ENCODE results near the gene EHD1.

EHD1 gene

GRCh38 chr11:64804346-64805210 lies 73.8 kb downstream of the EHD1 start:
- FAIRE-seq (no peak), DNase-seq (ENCODE audit: insufficient read length) (no peak)
- no peak for TF ChIP-seq POLR2A (IDR thresholded peaks at IDR 0.05; ENCODE audit: low read depth, low read length)
- no peak for TF ChIP-seq POLR2AphosphoS5 (IDR thresholded peaks at IDR 0.05; ENCODE audit: low read depth, low read length)
- no peak for TF ChIP-seq TAF1 (IDR thresholded peaks at IDR 0.05; ENCODE audit: borderline replicate concordance, low read depth, low read length)

- FAIRE-seq, result peak; percentile 44
Observed at GRCh38 chr11:64803846-64804345, 74.5 kb downstream of the EHD1 start.

GRCh38 chr11:64803158-64803845 lies 75.1 kb downstream of the EHD1 start, which contains the start of gene MAP4K2:
TSS of gene MAP4K2 (minus strand) at chr11:64803214. CDS start at chr11:64803149, 65 bp downstream.
- DNase-seq (ENCODE audit: insufficient read length) (peak; percentile 97), FAIRE-seq (peak; percentile 94)
- peak; percentile 53; the same call in 1 of the 2 replicates for TF ChIP-seq POLR2A (IDR thresholded peaks at IDR 0.05; ENCODE audit: low read depth, low read length)
- TF ChIP-seq TAF1 (IDR thresholded peaks at IDR 0.05; ENCODE audit: borderline replicate concordance, low read depth, low read length), result no peak
- 0 out of 2 replicates have a peak, but pooled peaks have one; percentile 22 for TF ChIP-seq POLR2AphosphoS5 (IDR thresholded peaks at IDR 0.05; ENCODE audit: low read depth, low read length)

More at GRCh38 chr11:64803846-64804345, 74.5 kb downstream of the EHD1 start:
- DNase-seq (ENCODE audit: insufficient read length), result no peak
- TF ChIP-seq POLR2AphosphoS5 (IDR thresholded peaks at IDR 0.05; ENCODE audit: low read depth, low read length) (no peak), TAF1 (IDR thresholded peaks at IDR 0.05; ENCODE audit: borderline replicate concordance, low read depth, low read length) (no peak), POLR2A (IDR thresholded peaks at IDR 0.05; ENCODE audit: low read depth, low read length) (no peak)

- peak; percentile 57 for DNase-seq (ENCODE audit: insufficient read length)
- no peak for FAIRE-seq
- TF ChIP-seq POLR2AphosphoS5 (IDR thresholded peaks at IDR 0.05; ENCODE audit: low read depth, low read length) (no peak), POLR2A (IDR thresholded peaks at IDR 0.05; ENCODE audit: low read depth, low read length) (no peak), TAF1 (IDR thresholded peaks at IDR 0.05; ENCODE audit: borderline replicate concordance, low read depth, low read length) (no peak)
Observed at GRCh38 chr11:64802370-64803157, 75.9 kb downstream of the EHD1 start.
